ENCODE measurements around the gene RAD51C.

The RAD51C gene

DNA sequence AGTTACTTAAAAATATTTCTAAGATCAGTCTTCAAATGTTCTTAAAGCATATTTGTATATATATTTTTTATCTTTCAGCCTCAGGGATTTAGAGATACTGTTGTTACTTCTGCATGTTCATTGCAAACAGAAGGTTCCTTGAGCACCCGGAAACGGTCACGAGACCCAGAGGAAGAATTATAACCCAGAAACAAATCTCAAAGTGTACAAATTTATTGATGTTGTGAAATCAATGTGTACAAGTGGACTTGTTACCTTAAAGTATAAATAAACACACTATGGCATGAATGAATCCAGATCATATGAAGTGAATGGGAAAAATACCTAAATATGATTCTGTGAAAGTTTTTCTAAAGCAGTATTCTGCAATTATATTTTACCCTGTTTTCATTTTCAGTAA is 41.6 kb downstream of the RAD51C start:
- H3K36me3 ChIP-seq (ENCODE audit: control insufficient read depth in 1 of 2, insufficient read depth in 2 of 2, low read depth in 1 of 2, low read length in 2 of 2), result peaks cover 0 to 6% of the 10 kb centered on the region in 2 experiments
- H3K4ac ChIP-seq (ENCODE audit: low read depth in 1 of 2, low read length in 2 of 2), result no peak overlapping the region
- no peak overlapping the region for H2BK12ac ChIP-seq (ENCODE audit: low read length in 2 of 2)
- DNase-seq, result no peak
- no peak overlapping the region for H3K4me2 ChIP-seq (ENCODE audit: low read length, poor library complexity, severe bottlenecking)
- no peaks in the 10 kb centered on the region for H3K79me1 ChIP-seq (replicated peaks; ENCODE audit: low read length, poor library complexity, severe bottlenecking)
- H2AK5ac ChIP-seq (ENCODE audit: low read length, severe bottlenecking), result no peak overlapping the region
- no peaks in the 10 kb centered on the region for H3K27me3 ChIP-seq (ENCODE audit: control insufficient read depth in 1 of 2, insufficient read depth in 1 of 2, low read length in 2 of 2)
- WGBS, result 100% methylated on average over 1 of the region's 3 CpGs
- no peak overlapping the region for H3K27ac ChIP-seq (ENCODE audit: low read length, poor library complexity, severe bottlenecking)
- no peak overlapping the region for H4K91ac ChIP-seq (ENCODE audit: low read length)
- H3K23ac ChIP-seq (ENCODE audit: low read length in 2 of 2), result no peak overlapping the region
- no peak overlapping the region for H3K14ac ChIP-seq (ENCODE audit: low read length in 2 of 2)
- H3K9ac ChIP-seq (ENCODE audit: low read length), result no peak overlapping the region
- no peak overlapping the region for H3K4me3 ChIP-seq (ENCODE audit: insufficient read depth in 1 of 2, low read depth in 1 of 2, low read length in 2 of 2)
- no peak overlapping the region for H4K8ac ChIP-seq (ENCODE audit: low read length)
- no peak overlapping the region for H2BK120ac ChIP-seq (ENCODE audit: low read depth, low read length)
- H2BK5ac ChIP-seq (ENCODE audit: low read depth, low read length, poor library complexity, severe bottlenecking), result no peak overlapping the region
- no peak overlapping the region for H2BK15ac ChIP-seq (ENCODE audit: low read depth, poor library complexity, severe bottlenecking)
- no peaks in the 10 kb centered on the region for H3K9me3 ChIP-seq (ENCODE audit: control insufficient read depth, low read length)
- H3K18ac ChIP-seq (ENCODE audit: low read depth in 1 of 2, low read length in 2 of 2), result no peak overlapping the region
- H2AFZ ChIP-seq (ENCODE audit: low read depth, low read length), result no peak overlapping the region
- no peaks in the 10 kb centered on the region for H3K4me1 ChIP-seq (ENCODE audit: control insufficient read depth, insufficient read depth, low read depth, low read length)

DNA sequence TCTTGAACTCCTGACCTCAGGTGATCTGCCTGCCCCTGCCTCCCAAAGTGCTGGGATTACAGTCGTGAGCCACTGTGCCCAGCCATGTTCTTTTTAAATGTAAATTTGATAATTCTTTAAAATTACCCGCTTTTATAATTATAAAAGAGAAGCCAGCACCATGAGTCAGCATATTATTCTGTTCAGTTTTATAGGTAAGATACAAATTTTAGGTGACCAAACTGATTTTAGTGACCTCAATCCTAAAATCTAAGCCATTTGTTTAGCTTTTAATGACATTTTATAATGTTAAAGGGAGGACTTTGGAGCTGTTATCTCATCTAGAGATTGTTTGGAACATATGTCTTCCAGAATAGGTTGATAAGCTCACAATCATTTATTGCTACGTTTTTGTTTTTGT is 42.4 kb downstream of the RAD51C start:
- Histone ChIP-seq H3K27me3 (ENCODE audit: control insufficient read depth in 1 of 2, insufficient read depth in 1 of 2, low read length in 2 of 2) (no peaks in the 10 kb centered on the region), H4K91ac (ENCODE audit: low read length) (no peak overlapping the region), H3K4me1 (ENCODE audit: control insufficient read depth, insufficient read depth, low read depth, low read length) (no peaks in the 10 kb centered on the region), H2BK15ac (ENCODE audit: low read depth, poor library complexity, severe bottlenecking) (no peak overlapping the region), H3K4ac (ENCODE audit: low read depth in 1 of 2, low read length in 2 of 2) (no peak overlapping the region), H2AFZ (ENCODE audit: low read depth, low read length) (no peak overlapping the region), H3K36me3 (ENCODE audit: control insufficient read depth in 1 of 2, insufficient read depth in 2 of 2, low read depth in 1 of 2, low read length in 2 of 2) (peaks cover 0 to 6% of the 10 kb centered on the region in 2 experiments), H4K8ac (ENCODE audit: low read length) (no peak overlapping the region), H2BK120ac (ENCODE audit: low read depth, low read length) (no peak overlapping the region), H3K4me3 (ENCODE audit: insufficient read depth in 1 of 2, low read depth in 1 of 2, low read length in 2 of 2) (no peak overlapping the region), H2AK5ac (ENCODE audit: low read length, severe bottlenecking) (no peak overlapping the region), H2BK5ac (ENCODE audit: low read depth, low read length, poor library complexity, severe bottlenecking) (no peak overlapping the region), H3K9ac (ENCODE audit: low read length) (no peak overlapping the region), H3K23ac (ENCODE audit: low read length in 2 of 2) (no peak overlapping the region), H3K4me2 (ENCODE audit: low read length, poor library complexity, severe bottlenecking) (no peak overlapping the region), H3K27ac (ENCODE audit: low read length, poor library complexity, severe bottlenecking) (no peak overlapping the region), H2BK12ac (ENCODE audit: low read length in 2 of 2) (no peak overlapping the region), H3K14ac (ENCODE audit: low read length in 2 of 2) (no peak overlapping the region), H3K79me1 (replicated peaks; ENCODE audit: low read length, poor library complexity, severe bottlenecking) (no peaks in the 10 kb centered on the region), H3K9me3 (ENCODE audit: control insufficient read depth, low read length) (no peaks in the 10 kb centered on the region), H3K18ac (ENCODE audit: low read depth in 1 of 2, low read length in 2 of 2) (no peak overlapping the region)
- WGBS, result 61% methylated on average over 1 of the region's 3 CpGs
- no peak for DNase-seq

DNA sequence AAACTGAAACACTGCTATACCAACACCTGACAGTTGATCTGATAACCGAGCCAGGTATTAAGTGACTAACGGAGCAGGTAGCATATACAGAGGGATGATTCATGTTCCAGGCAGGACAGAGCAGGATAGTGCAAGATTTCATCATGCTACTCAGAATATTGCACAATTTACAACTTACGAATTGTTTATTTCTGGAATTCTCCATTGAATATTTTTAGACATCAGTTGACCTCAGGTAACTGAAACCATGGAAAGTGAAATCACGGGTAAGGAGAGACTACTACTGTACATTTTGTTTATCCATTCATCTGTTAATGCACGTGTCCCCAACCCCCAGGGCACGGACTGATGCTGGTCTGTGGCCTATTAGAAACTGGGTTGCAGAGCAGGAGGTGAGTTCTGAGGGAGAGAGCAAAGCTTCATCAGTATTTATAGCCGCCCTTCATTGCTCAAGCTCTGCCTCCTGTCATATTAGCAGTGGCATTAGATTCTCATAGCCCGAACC is 48.8 kb downstream of the RAD51C start:
- Histone ChIP-seq H2BK15ac (ENCODE audit: low read depth, poor library complexity, severe bottlenecking) (no peak overlapping the region), H2BK120ac (ENCODE audit: low read depth, low read length) (no peak overlapping the region), H4K91ac (ENCODE audit: low read length) (no peak overlapping the region), H3K4me3 (ENCODE audit: insufficient read depth in 1 of 2, low read depth in 1 of 2, low read length in 2 of 2) (no peak overlapping the region), H3K27ac (ENCODE audit: low read length, poor library complexity, severe bottlenecking) (no peak overlapping the region), H2AK5ac (ENCODE audit: low read length, severe bottlenecking) (no peak overlapping the region), H3K4me1 (ENCODE audit: control insufficient read depth, insufficient read depth, low read depth, low read length) (no peaks in the 10 kb centered on the region), H3K4ac (ENCODE audit: low read depth in 1 of 2, low read length in 2 of 2) (no peak overlapping the region), H3K79me1 (replicated peaks; ENCODE audit: low read length, poor library complexity, severe bottlenecking) (no peaks in the 10 kb centered on the region), H3K23ac (ENCODE audit: low read length in 2 of 2) (no peak overlapping the region), H3K9ac (ENCODE audit: low read length) (no peak overlapping the region), H2BK12ac (ENCODE audit: low read length in 2 of 2) (no peak overlapping the region), H3K14ac (ENCODE audit: low read length in 2 of 2) (no peak overlapping the region), H3K36me3 (ENCODE audit: control insufficient read depth in 1 of 2, insufficient read depth in 2 of 2, low read depth in 1 of 2, low read length in 2 of 2) (no peaks in the 10 kb centered on the region), H3K27me3 (ENCODE audit: control insufficient read depth in 1 of 2, insufficient read depth in 1 of 2, low read length in 2 of 2) (no peaks in the 10 kb centered on the region), H3K4me2 (ENCODE audit: low read length, poor library complexity, severe bottlenecking) (no peak overlapping the region), H2AFZ (ENCODE audit: low read depth, low read length) (no peak overlapping the region), H3K18ac (ENCODE audit: low read depth in 1 of 2, low read length in 2 of 2) (no peak overlapping the region), H3K9me3 (ENCODE audit: control insufficient read depth, low read length) (no peaks in the 10 kb centered on the region), H4K8ac (ENCODE audit: low read length) (no peak overlapping the region), H2BK5ac (ENCODE audit: low read depth, low read length, poor library complexity, severe bottlenecking) (no peak overlapping the region)
- DNase-seq, result peak; percentile 43
- WGBS, result 92% methylated on average over 7 of the region's 8 CpGs

DNA sequence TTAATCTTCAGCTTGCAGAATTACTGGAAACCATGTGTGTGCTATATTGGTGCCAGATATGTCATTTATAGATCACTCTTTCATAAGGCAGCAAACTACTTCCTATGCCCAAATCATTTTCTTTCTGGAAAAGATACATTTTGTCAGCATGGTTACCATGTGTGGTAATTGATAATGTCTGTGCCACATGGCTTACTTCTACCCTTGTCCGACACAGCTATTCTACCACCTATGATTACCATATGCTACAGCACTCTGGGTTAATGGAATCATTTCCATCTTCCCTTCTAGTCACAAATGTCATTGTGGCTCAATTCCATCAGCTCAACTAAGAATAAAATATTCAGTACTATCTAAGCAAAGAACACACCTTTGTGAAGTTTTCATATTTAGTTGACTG is 55.3 kb downstream of the RAD51C start:
- H3K36me3 ChIP-seq (ENCODE audit: control insufficient read depth in 1 of 2, insufficient read depth in 2 of 2, low read depth in 1 of 2, low read length in 2 of 2), result no peaks in the 10 kb centered on the region
- H4K8ac ChIP-seq (ENCODE audit: low read length), result no peak overlapping the region
- no peak for DNase-seq
- no peak overlapping the region for H3K4me2 ChIP-seq (ENCODE audit: low read length, poor library complexity, severe bottlenecking)
- no peak overlapping the region for H4K91ac ChIP-seq (ENCODE audit: low read length)
- H3K14ac ChIP-seq (ENCODE audit: low read length in 2 of 2), result no peak overlapping the region
- no peaks in the 10 kb centered on the region for H3K4me1 ChIP-seq (ENCODE audit: control insufficient read depth, insufficient read depth, low read depth, low read length)
- 87% methylated on average over 1 of the region's 1 CpG for WGBS
- H3K9ac ChIP-seq (ENCODE audit: low read length), result no peak overlapping the region
- H3K79me1 ChIP-seq (replicated peaks; ENCODE audit: low read length, poor library complexity, severe bottlenecking), result no peaks in the 10 kb centered on the region
- H3K27ac ChIP-seq (ENCODE audit: low read length, poor library complexity, severe bottlenecking), result no peak overlapping the region
- H3K27me3 ChIP-seq (ENCODE audit: control insufficient read depth in 1 of 2, insufficient read depth in 1 of 2, low read length in 2 of 2), result no peaks in the 10 kb centered on the region
- no peak overlapping the region for H3K4me3 ChIP-seq (ENCODE audit: insufficient read depth in 1 of 2, low read depth in 1 of 2, low read length in 2 of 2)
- H2BK120ac ChIP-seq (ENCODE audit: low read depth, low read length), result no peak overlapping the region
- no peak overlapping the region for H2AK5ac ChIP-seq (ENCODE audit: low read length, severe bottlenecking)
- no peak overlapping the region for H3K4ac ChIP-seq (ENCODE audit: low read depth in 1 of 2, low read length in 2 of 2)
- H3K23ac ChIP-seq (ENCODE audit: low read length in 2 of 2), result no peak overlapping the region
- no peak overlapping the region for H3K18ac ChIP-seq (ENCODE audit: low read depth in 1 of 2, low read length in 2 of 2)
- no peak overlapping the region for H2BK12ac ChIP-seq (ENCODE audit: low read length in 2 of 2)
- no peaks in the 10 kb centered on the region for H3K9me3 ChIP-seq (ENCODE audit: control insufficient read depth, low read length)
- no peak overlapping the region for H2BK15ac ChIP-seq (ENCODE audit: low read depth, poor library complexity, severe bottlenecking)
- no peak overlapping the region for H2BK5ac ChIP-seq (ENCODE audit: low read depth, low read length, poor library complexity, severe bottlenecking)
- H2AFZ ChIP-seq (ENCODE audit: low read depth, low read length), result no peak overlapping the region
